Measurements from ENCODE around the gene SLC35E2B. TPM values are rescaled to one million over a fixed set of nuclear protein-coding genes. Genes with fewer than 3 reads are reported as not detected.

Gene SLC35E2B
- total RNA-seq, 2 donors from 2014 or later = 18.4 to 22.1 TPM

DNA sequence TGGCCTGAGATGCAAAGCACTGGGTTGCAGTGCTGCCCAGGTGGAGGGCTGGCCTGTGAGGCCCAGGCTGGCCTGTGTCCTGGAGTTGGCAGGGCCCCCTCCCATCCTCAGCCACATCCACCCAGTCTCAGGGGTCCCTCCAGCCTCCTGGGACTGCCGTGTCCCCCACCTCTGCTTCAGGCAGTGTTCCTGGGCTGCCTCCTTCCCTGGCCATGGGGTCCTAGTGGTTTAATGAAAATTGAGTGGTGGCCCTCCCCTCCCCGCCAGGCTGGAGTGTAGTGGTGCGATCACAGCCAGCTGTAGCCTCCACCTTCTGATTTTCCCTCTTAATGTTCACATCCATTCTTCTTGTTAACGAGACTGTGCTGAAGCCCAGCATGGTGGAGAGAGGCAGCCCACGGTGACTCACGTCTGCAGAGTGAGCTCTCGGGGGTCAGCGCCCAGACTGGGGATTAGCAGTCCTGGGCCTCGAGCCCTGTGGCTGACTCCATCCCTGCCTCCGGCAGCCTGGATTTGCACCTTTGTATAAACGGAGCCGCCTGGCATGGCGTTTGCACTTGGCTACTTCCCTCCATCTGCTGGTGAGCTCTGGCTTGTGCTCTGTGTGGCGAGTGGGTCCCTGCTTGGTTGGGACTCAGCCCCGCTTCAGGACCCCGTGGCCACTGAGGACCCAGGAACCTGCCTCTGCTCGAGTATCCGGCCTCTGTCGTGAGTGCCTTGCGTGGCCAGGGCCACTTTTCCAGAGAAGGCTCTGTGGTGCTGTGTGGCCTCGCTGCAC, 70.4 kb downstream of the SLC35E2B start:
- no peaks in the 10 kb centered on the region for H3K36me3 ChIP-seq
- H3K27me3 ChIP-seq = no peaks in the 10 kb centered on the region
- TF ChIP-seq, protein P1, sequence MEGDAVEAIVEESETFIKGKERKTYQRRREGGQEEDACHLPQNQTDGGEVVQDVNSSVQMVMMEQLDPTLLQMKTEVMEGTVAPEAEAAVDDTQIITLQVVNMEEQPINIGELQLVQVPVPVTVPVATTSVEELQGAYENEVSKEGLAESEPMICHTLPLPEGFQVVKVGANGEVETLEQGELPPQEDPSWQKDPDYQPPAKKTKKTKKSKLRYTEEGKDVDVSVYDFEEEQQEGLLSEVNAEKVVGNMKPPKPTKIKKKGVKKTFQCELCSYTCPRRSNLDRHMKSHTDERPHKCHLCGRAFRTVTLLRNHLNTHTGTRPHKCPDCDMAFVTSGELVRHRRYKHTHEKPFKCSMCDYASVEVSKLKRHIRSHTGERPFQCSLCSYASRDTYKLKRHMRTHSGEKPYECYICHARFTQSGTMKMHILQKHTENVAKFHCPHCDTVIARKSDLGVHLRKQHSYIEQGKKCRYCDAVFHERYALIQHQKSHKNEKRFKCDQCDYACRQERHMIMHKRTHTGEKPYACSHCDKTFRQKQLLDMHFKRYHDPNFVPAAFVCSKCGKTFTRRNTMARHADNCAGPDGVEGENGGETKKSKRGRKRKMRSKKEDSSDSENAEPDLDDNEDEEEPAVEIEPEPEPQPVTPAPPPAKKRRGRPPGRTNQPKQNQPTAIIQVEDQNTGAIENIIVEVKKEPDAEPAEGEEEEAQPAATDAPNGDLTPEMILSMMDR (IDR thresholded peaks at IDR 0.05) = no peak
- H3K4me3 ChIP-seq = no peak overlapping the region
- no peak for DNase-seq (ENCODE audit: low spot score)
- no peak overlapping the region for H3K27ac ChIP-seq
- peaks cover 0 to 42% of the 10 kb centered on the region in 2 donors for H3K4me1 ChIP-seq
- no peaks in the 10 kb centered on the region for H3K9me3 ChIP-seq

DNA sequence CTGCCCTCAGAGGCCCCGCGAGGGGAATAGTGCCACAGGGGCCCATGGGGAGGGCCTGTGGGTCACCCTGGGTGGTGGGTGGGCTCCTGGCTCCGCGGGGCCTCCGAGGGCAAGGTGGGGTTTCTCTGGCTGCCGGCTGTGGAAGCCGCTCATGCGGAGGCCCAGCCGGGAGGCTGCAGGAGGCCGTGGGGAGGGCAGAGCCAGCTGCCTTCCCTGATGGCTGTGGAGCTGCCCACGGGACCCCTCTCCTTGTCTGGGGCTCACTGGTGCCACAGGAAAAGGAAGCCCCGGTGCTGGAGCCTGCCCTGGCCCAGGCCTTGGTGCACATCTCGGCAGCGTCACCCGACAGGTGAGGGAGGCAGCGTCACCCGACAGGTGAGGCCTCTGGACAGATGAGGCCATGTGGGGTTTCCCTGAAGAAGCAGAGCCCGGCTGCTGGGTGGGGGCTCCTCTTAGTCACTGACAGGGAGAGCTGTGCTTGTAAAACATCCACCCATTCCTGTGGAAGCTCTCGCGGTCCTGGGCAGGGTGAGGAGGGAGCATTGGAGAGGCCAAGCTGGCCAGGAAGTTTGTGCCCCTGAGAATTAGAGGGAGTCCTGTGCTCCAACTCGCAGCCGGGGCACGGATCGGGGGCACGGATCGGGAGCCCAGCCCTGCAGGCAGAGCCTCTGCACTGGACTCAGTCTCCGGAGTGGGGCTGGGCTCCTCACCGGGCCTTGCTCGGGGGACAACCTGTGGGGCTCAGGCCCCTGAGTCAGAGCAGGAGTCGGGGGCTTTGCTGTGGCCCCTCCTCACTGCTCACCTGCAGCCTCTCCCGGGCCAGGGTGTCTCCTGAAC, 71.2 kb downstream of the SLC35E2B start:
- Histone ChIP-seq H3K4me3 (no peak overlapping the region), H3K27ac (no peak overlapping the region), H3K27me3 (no peaks in the 10 kb centered on the region), H3K4me1 (peaks cover 0 to 50% of the 10 kb centered on the region in 2 donors), H3K9me3 (no peaks in the 10 kb centered on the region), H3K36me3 (no peaks in the 10 kb centered on the region)
- DNase-seq (ENCODE audit: low spot score) = no peak
- TF ChIP-seq, protein P1 (IDR thresholded peaks at IDR 0.05) = no peak

DNA sequence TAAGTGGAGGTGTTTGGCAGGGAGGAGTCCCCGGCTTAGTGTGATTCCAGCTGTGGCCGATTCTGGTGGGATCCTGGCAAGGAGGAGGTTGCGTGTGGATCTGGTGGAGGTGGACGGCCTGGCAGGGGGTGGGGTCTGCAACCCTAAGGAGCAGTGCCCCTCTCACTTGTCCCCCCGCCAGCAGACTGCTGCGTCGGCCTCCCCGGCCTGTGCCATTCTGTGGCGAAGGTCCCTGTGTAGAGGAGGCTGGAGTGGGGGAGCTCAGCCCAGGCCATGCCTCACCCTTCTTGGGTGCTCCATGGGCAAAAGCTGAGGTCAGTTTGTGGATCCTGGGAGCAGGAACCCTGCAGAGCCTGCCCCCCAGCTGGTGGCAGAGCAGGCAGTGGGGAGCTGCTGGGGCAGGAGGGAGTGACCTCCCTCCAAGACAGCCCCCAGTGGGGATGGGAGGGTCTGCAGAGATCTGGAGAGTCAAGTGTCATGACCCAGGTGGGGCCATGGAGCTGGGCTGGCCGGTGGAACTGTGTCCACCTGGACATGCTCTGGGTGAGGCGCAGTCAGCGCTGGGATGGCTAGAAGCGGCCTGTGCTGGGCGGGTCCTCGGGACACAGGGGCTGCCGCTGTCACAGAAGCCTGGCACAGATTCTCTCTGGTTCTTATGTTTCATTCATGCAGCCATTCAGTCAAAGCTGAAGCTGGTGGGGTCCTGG, 72.0 kb downstream of the SLC35E2B start:
- DNase-seq (ENCODE audit: low spot score) = no peak
- TF ChIP-seq, protein P1 (IDR thresholded peaks at IDR 0.05) = no peak
- Histone ChIP-seq H3K27ac (peak overlapping the region in 1 of 2 donors; percentile 47), H3K27me3 (no peaks in the 10 kb centered on the region), H3K36me3 (no peaks in the 10 kb centered on the region), H3K4me1 (peaks cover 0 to 44% of the 10 kb centered on the region in 2 donors), H3K9me3 (no peaks in the 10 kb centered on the region), H3K4me3 (no peak overlapping the region)

DNA sequence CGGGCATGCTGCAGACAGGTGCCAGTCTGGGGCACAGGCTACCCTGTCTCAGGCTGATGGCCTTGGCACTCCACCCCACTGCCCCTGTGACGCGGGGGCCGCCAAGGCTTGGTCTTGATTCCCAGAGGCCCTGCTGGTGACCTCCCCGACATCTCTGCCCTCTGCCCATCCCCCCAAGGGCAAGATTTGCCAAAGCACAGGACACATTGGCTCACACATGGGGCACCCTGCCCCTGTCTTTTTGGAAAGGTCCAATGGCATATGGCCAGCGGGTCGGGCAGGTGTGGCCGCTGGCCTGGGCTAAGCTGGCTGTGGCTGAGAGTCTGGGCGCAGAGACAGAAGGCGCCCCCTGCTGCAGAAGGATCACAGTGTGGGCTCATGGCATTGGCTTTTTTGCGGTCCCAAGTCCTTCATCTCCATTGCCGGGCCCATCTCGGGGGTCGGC, 72.7 kb downstream of the SLC35E2B start:
- H3K4me1 ChIP-seq = peaks cover 0 to 39% of the 10 kb centered on the region in 2 donors
- no peaks in the 10 kb centered on the region for H3K9me3 ChIP-seq
- TF ChIP-seq, protein P1 (IDR thresholded peaks at IDR 0.05) = no peak
- no peak for DNase-seq (ENCODE audit: low spot score)
- peak overlapping the region; percentile 40 to 47 for H3K27ac ChIP-seq
- no peak overlapping the region for H3K4me3 ChIP-seq
- no peaks in the 10 kb centered on the region for H3K36me3 ChIP-seq
- no peaks in the 10 kb centered on the region for H3K27me3 ChIP-seq

DNA sequence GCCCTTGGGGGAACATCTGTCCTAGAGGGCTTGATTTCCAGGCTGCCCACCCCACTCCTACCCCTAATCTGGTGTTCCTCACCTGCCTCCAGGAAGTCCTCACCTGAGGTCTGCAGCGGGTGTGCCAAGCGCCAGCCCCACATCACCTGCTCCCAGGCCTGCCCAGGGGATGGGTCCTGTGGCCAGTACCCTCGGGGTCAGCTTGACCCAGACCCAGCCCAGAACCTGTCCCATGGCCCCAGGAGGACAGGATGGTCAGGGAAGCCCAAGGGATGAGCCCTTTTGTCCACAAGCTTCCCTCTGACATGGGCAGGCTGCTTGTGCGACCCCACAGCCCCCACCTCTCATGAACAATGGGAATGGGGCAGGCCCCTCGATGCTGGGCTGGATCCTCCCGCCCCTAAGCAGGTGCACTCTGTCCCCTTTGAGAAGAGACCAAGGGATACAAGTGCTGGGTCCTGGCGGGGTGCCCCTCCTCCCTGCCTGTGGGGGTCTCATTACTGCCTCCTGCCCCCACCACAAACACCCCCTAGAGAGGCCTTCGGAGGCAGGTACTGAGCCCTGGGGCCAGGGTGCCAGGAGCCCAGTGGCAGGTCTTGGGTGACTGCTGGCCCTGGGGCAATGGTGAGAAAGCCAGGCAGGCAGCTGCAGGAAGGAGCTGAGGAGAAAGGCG, 74.1 kb downstream of the SLC35E2B start:
- Histone ChIP-seq H3K36me3 (no peaks in the 10 kb centered on the region), H3K4me3 (no peak overlapping the region), H3K9me3 (no peaks in the 10 kb centered on the region), H3K27me3 (no peaks in the 10 kb centered on the region), H3K27ac (no peak overlapping the region), H3K4me1 (peaks cover 0 to 48% of the 10 kb centered on the region in 2 donors)
- TF ChIP-seq, protein P1 (IDR thresholded peaks at IDR 0.05) = no peak
- DNase-seq (ENCODE audit: low spot score) = no peak

Data from right atrium auricular region (tissue), 2 donors.